ENCODE data around the gene CHST9. TPM values are rescaled to one million over a fixed set of nuclear protein-coding genes. Genes with fewer than 3 reads are reported as not detected.

CHST9 gene
- total RNA-seq, 1 donor from 2014 or later, result 5.6 TPM

- intact Hi-C loops (cut with DNase I), result no loop called here
- H3K4me3 ChIP-seq, result peak overlapping the region; percentile 17
- ATAC-seq, result no peak
These were observed 316.0 kb downstream of the CHST9 start for GRCh38 chr18:26868968-26869586.

GRCh38 chr18:26867471-26867870 is 317.6 kb downstream of the CHST9 start:
- Histone ChIP-seq H3K27ac (peak overlapping the region; percentile 70), H3K4me1 (peaks cover 11% of the 10 kb centered on the region)
- no peak for ATAC-seq

More at GRCh38 chr18:26868968-26869586, 316.0 kb downstream of the CHST9 start:
- Histone ChIP-seq H3K36me3 (no peaks in the 10 kb centered on the region), H3K27me3 (ENCODE audit: low read depth) (peaks cover 6% of the 10 kb centered on the region), H3K27ac (peak overlapping the region; percentile 70), H3K4me1 (peaks cover 11% of the 10 kb centered on the region), H3K9me3 (no peaks in the 10 kb centered on the region)
- no peak for TF ChIP-seq CTCF (IDR thresholded peaks at IDR 0.05)
- DNase-seq, result no peak

GRCh38 chr18:26865557-26865956 is 319.6 kb downstream of the CHST9 start, which contains the start of gene AQP4:
TSS of gene AQP4 (minus strand) at chr18:26865707. CDS start at chr18:26865689, 18 bp downstream.
- Histone ChIP-seq H3K27ac (peak within 1 kb of the TSS; percentile 76), H3K4me3 (peak within 1 kb of the TSS; percentile 53), H3K27me3 (ENCODE audit: low read depth) (peaks cover 16% of the 10 kb centered on the region), H3K36me3 (peaks cover 7% of the 10 kb centered on the region), H3K9me3 (no peaks in the 10 kb centered on the region), H3K4me1 (peaks cover 11% of the 10 kb centered on the region)
- TF ChIP-seq CTCF (IDR thresholded peaks at IDR 0.05), result no peak
- peak; percentile 84 to 88 for ATAC-seq
- intact Hi-C loops (cut with DNase I), result no loop called here
- DNase-seq, result peak; percentile 76

More at GRCh38 chr18:26867471-26867870, 317.6 kb downstream of the CHST9 start:
- intact Hi-C loops (cut with DNase I), result no loop called here
- no peak for DNase-seq
- no peaks in the 10 kb centered on the region for H3K9me3 ChIP-seq
- no peak overlapping the region for H3K4me3 ChIP-seq
- peaks cover 16% of the 10 kb centered on the region for H3K27me3 ChIP-seq (ENCODE audit: low read depth)
- no peak for TF ChIP-seq CTCF (IDR thresholded peaks at IDR 0.05)
- no peaks in the 10 kb centered on the region for H3K36me3 ChIP-seq

- no peak for TF ChIP-seq CTCF (IDR thresholded peaks at IDR 0.05)
- intact Hi-C loops (cut with DNase I), result no loop called here
- no peak for DNase-seq
- peak overlapping the region; percentile 53 for H3K4me3 ChIP-seq
- peak; percentile 43 to 51 for ATAC-seq
- peaks cover 11% of the 10 kb centered on the region for H3K4me1 ChIP-seq
- H3K9me3 ChIP-seq, result no peaks in the 10 kb centered on the region
- peak overlapping the region; percentile 76 for H3K27ac ChIP-seq
- peaks cover 16% of the 10 kb centered on the region for H3K36me3 ChIP-seq
- H3K27me3 ChIP-seq (ENCODE audit: low read depth), result peaks cover 16% of the 10 kb centered on the region
These were observed 320.4 kb downstream of the CHST9 start for GRCh38 chr18:26864658-26865057.

GRCh38 chr18:26863921-26864497 is 321.1 kb downstream of the CHST9 start:
- DNase-seq (no peak), ATAC-seq (peak; percentile 36 to 56)

More at GRCh38 chr18:26863921-26864497, 321.1 kb downstream of the CHST9 start:
- Histone ChIP-seq H3K4me1 (peaks cover 11% of the 10 kb centered on the region), H3K36me3 (peaks cover 18% of the 10 kb centered on the region), H3K9me3 (no peaks in the 10 kb centered on the region), H3K27ac (peak overlapping the region; percentile 76), H3K27me3 (ENCODE audit: low read depth) (peaks cover 16% of the 10 kb centered on the region), H3K4me3 (peak overlapping the region; percentile 53)
- intact Hi-C loops (cut with DNase I), result no loop called here
- no peak for TF ChIP-seq CTCF (IDR thresholded peaks at IDR 0.05)
